ENCODE results near the gene KCND2. TPM values are rescaled to one million over a fixed set of nuclear protein-coding genes. Genes with fewer than 3 reads are reported as not detected.

Gene KCND2
- total RNA-seq, 1 experiment from 2014 or later: 0.33 TPM

DNA sequence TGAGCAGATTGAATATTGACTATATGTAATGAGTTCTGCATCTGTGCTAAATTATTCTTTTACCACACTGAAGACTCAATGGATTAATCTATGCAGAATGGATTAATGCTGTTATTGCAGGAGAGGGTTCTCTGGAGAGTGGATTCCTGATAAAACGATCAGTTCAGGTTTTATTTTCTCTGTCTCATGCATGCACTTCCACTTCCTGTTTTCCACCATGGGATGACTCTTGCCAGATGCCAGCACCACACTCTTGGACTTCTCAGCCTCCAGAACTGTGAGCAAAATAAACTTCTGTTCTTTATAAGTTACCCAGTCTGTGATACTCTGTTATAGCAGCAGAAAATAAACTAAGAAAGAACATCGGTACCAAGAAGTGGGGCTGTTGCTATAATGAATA, 207.5 kb downstream of the KCND2 start:
- ChIA-PET CTCF (no interaction called here), POLR2A (ENCODE audit: unreplicated experiment) (no interaction called here)
- Histone ChIP-seq H3F3A (ENCODE audit: low read length, unreplicated experiment) (no peaks in the 10 kb centered on the region), H3K4me1 (ENCODE audit: insufficient read depth, low read length) (no peaks in the 10 kb centered on the region), H3K36me3 (ENCODE audit: low read depth, low read length) (no peaks in the 10 kb centered on the region), H3K9ac (ENCODE audit: low read length) (no peak overlapping the region), H3K9me2 (replicated peaks; ENCODE audit: low read length) (no peaks in the 10 kb centered on the region), H3K27me3 (ENCODE audit: low read length) (no peaks in the 10 kb centered on the region), H3K4me3 (ENCODE audit: low read length) (no peak overlapping the region), H2AFZ (ENCODE audit: low read length) (no peak overlapping the region), H3K27ac (ENCODE audit: low read length) (no peak overlapping the region), H3K4me2 (ENCODE audit: low read length) (no peak overlapping the region), H4K20me1 (ENCODE audit: low read length) (no peaks in the 10 kb centered on the region), H3K79me2 (ENCODE audit: low read length) (no peaks in the 10 kb centered on the region), H3K9me3 (ENCODE audit: low read length) (no peaks in the 10 kb centered on the region)
- no peak for ATAC-seq
- no peak for DNase-seq
- intact Hi-C loops (cut with micrococcal nuclease): no loop called here
- BruUV-seq (replicated peaks): no TSS peak
- TF ChIP-seq EZH2phosphoT487 (IDR thresholded peaks at IDR 0.05; ENCODE audit: borderline replicate concordance, low read length) (no peak), EZH2 (IDR thresholded peaks at IDR 0.05; ENCODE audit: low read length, unreplicated experiment) (no peak)

DNA sequence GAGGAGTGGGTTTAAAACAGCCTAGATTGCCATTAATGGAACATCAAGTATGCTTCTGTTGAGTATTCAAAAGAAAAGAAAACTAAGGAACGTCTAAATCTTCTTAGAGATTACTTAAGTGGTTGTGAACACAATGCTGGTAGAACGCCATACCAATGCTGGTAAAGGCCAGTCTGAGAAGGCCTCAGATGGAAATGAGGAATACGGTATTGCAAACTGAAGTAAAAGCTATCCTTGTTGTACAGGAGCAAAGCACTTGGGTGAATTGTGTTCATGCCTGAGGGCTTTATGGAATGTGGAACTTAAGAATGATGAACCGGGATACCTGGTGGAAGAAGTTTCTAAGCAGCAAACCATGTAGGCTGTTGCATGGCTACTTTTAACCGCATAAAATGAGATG, 208.0 kb downstream of the KCND2 start:
- no peak for TF ChIP-seq EZH2 (IDR thresholded peaks at IDR 0.05; ENCODE audit: low read length, unreplicated experiment)
- TF ChIP-seq EZH2phosphoT487 (IDR thresholded peaks at IDR 0.05; ENCODE audit: borderline replicate concordance, low read length): no peak
- TF ChIP-seq, protein P1, sequence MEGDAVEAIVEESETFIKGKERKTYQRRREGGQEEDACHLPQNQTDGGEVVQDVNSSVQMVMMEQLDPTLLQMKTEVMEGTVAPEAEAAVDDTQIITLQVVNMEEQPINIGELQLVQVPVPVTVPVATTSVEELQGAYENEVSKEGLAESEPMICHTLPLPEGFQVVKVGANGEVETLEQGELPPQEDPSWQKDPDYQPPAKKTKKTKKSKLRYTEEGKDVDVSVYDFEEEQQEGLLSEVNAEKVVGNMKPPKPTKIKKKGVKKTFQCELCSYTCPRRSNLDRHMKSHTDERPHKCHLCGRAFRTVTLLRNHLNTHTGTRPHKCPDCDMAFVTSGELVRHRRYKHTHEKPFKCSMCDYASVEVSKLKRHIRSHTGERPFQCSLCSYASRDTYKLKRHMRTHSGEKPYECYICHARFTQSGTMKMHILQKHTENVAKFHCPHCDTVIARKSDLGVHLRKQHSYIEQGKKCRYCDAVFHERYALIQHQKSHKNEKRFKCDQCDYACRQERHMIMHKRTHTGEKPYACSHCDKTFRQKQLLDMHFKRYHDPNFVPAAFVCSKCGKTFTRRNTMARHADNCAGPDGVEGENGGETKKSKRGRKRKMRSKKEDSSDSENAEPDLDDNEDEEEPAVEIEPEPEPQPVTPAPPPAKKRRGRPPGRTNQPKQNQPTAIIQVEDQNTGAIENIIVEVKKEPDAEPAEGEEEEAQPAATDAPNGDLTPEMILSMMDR (conservative IDR thresholded peaks at IDR 0.05; ENCODE audit: low read depth, low read length): no peak
- POLR2A ChIA-PET (ENCODE audit: unreplicated experiment): no interaction called here
- Histone ChIP-seq H3K36me3 (ENCODE audit: low read depth, low read length) (no peaks in the 10 kb centered on the region), H3K9ac (ENCODE audit: low read length) (no peak overlapping the region), H3K4me1 (ENCODE audit: insufficient read depth, low read length) (peaks cover 2% of the 10 kb centered on the region; the same call in 1 of the 2 replicates), H3K4me3 (ENCODE audit: low read length) (no peak overlapping the region), H4K20me1 (ENCODE audit: low read length) (no peaks in the 10 kb centered on the region), H3K9me3 (ENCODE audit: low read length) (no peaks in the 10 kb centered on the region), H2AFZ (ENCODE audit: low read length) (no peak overlapping the region), H3F3A (ENCODE audit: low read length, unreplicated experiment) (no peaks in the 10 kb centered on the region), H3K27ac (ENCODE audit: low read length) (no peak overlapping the region), H3K9me2 (replicated peaks; ENCODE audit: low read length) (no peaks in the 10 kb centered on the region), H3K79me2 (ENCODE audit: low read length) (no peaks in the 10 kb centered on the region), H3K27me3 (ENCODE audit: low read length) (no peaks in the 10 kb centered on the region), H3K4me2 (ENCODE audit: low read length) (no peak overlapping the region)
- ATAC-seq (no peak), DNase-seq (no peak)
- no TSS peak for BruUV-seq (replicated peaks)
- intact Hi-C loops (cut with micrococcal nuclease): no loop called here
- CTCF ChIA-PET: no interaction called here

DNA sequence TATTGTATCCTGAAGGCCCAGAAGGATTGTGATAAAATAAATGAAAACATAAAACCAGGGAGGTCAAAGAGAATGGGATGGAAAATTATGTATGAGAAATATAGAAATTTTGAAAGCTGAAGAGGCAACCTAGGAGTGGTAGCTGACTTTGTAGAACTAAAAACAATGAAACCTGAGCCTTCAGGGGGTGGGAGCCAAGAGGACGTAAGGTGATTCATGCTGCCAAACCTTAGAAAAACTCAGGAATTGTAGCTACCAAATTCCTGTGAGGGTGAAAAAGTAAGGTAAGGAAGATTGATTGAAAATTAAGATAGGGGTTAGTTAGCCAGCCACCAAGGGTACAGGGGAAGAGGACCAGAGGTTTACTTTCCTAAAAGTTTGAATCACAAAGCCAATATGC, 213.2 kb downstream of the KCND2 start:
- no peaks in the 10 kb centered on the region for H3K79me2 ChIP-seq (ENCODE audit: low read length)
- no peak overlapping the region for H3K9ac ChIP-seq (ENCODE audit: low read length)
- no peaks in the 10 kb centered on the region for H3K27me3 ChIP-seq (ENCODE audit: low read length)
- no peaks in the 10 kb centered on the region for H3K9me3 ChIP-seq (ENCODE audit: low read length)
- no peaks in the 10 kb centered on the region for H4K20me1 ChIP-seq (ENCODE audit: low read length)
- no peaks in the 10 kb centered on the region for H3K9me2 ChIP-seq (replicated peaks; ENCODE audit: low read length)
- peak; percentile 49 for DNase-seq
- H3K36me3 ChIP-seq (ENCODE audit: low read depth, low read length): no peaks in the 10 kb centered on the region
- intact Hi-C loops (cut with micrococcal nuclease): no loop called here
- POLR2A ChIA-PET (ENCODE audit: unreplicated experiment): no interaction called here
- TF ChIP-seq, protein P1 (conservative IDR thresholded peaks at IDR 0.05; ENCODE audit: low read depth, low read length): no peak
- no peak for TF ChIP-seq EZH2phosphoT487 (IDR thresholded peaks at IDR 0.05; ENCODE audit: borderline replicate concordance, low read length)
- peaks cover 8% of the 10 kb centered on the region; the same call in 1 of the 2 replicates for H3K4me1 ChIP-seq (ENCODE audit: insufficient read depth, low read length)
- H3K27ac ChIP-seq (ENCODE audit: low read length): no peak overlapping the region
- BruUV-seq (replicated peaks): no TSS peak
- no peaks in the 10 kb centered on the region for H3F3A ChIP-seq (ENCODE audit: low read length, unreplicated experiment)
- H3K4me2 ChIP-seq (ENCODE audit: low read length): 0 out of 2 replicates have a peak overlapping the region, but pooled peaks have one; percentile 25
- peak; percentile 97 for ATAC-seq
- H3K4me3 ChIP-seq (ENCODE audit: low read length): no peak overlapping the region
- CTCF ChIA-PET: no interaction called here
- no peak overlapping the region for H2AFZ ChIP-seq (ENCODE audit: low read length)

All from PC-3 (cell line).